GM19193 (cell line): ENCODE data around the gene ATE1.

Experiments used
- POLR2A ChIP-seq: IDR thresholded peaks from 4 replicates; pipeline ENCODE4 v1.6.1; 2011; ENCODE audit not compliant: insufficient read depth, insufficient read length; ENCODE audit errors: extremely low read depth

Gene ATE1

DNA sequence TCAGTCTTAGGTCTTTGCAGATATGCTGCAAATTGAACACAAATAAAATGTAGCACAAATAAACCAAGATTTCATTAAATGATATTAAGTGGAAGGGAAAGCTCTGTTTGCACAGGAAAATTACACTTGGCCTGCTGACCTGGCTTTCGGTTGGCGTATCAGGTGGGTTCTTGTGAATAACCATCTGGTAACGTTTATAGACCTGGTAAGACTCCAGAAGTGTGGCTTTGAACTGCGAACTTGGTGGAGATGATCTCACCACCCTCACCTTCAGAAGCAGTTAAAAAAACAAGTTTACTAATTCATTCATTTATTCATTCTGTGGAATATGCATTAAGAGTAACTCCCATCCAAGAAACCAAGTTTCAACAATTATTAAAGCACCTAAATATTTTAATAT is 28.1 kb downstream of the ATE1 start:
- no peak for TF ChIP-seq POLR2A

DNA sequence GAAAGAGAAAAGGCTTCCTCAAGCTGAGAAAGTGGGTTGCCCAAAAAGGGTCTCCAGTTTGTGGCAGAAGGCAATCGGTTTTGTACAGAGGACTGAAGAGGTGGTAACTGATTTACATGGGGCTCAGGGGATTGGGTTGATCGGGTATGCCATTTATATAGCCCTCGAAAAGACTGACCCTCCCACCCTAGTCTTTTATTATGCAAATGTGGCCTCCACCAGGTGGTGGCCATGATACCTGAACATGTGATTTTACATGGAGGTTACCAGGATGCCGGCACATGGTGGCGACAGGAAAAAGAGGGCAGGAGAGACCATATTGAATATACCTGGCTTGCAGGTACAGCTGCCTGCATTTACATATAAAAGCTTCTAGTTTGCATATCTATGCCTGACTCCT is 36.7 kb downstream of the ATE1 start:
- no peak for TF ChIP-seq POLR2A

DNA sequence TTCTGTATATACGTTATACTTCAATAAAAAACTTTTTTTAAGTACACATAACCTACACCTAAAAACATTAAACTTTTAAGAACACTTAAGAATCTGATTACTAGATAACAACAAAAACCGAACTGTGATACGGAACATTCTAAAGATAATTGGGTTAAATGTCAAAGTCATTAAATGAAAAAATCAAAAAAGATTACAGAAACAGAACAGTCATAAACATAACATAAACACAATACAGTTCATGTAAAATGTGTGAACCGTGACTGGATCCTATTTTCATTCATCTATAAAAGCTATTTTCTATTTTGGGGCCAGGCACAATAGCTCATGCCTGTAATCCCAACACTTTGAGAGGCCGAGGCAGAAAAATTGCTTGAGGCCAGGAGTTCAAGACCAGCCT is 38.6 kb downstream of the ATE1 start:
- no peak for TF ChIP-seq POLR2A

DNA sequence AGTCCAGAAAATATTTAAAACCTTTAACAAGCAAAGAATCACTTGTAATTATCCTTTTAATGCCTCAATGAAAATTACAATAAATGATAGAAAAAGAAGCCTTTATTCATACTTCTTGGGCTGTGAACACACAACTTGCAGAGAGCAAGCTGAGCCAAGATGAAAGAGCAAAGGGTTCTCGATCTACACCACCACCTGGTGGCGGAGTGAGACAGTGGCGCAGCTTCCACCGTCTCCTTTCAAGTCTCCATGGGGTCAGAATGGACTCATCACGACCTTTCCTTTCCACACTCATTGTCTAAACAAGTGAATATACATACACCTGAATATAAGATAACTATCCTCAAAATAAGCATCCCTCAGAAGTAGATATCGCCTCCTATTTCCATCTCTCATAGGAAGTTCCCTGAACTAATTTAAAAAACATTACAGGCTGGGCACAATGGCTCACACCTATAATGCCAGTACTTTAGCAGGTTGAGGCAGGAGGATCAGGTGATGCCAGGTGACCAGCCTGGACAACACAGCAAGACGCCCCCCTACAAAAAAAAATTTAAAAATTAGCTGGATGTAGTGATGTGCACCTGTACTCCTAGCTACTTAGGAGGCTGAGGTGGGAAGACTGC is 40.7 kb downstream of the ATE1 start:
- no peak for TF ChIP-seq POLR2A

DNA sequence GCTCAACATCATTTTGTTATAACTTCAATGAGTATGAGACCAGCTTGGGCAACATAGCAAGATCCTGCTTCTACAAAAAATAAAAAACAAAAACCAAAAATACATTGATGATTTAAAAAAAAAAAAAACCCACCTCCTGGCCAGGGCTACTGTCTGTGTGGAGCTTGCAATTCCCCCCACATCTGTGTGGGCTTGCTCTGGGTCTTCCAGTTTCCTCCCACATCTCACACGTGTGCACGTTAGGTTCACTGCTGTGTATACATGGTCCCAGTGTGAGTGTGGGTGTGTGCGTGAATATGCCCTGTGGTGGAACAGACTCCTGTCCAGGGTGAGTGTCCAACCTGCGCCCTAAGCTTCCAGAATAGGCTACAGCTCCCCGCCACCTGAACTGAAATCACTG is 41.6 kb downstream of the ATE1 start:
- no peak for TF ChIP-seq POLR2A

DNA sequence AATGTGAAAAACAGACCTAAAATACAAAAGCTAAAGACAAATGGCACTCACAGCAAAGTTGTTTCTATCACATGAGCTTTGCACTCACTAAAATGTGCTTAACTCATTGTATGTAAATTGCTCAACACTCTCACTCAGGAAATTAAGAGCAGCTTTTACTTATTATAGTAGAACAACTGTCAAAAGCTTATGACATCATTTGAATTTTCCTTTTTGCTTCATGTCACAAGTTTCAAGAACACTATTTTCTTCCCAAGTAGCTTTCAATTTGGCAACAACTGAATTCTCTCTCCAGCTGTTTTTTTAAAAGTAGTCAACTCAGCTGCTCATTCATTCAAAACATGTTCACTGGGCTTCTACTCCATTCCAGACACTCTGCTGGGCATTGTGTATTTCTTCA is 46.9 kb downstream of the ATE1 start:
- TF ChIP-seq POLR2A: no peak

DNA sequence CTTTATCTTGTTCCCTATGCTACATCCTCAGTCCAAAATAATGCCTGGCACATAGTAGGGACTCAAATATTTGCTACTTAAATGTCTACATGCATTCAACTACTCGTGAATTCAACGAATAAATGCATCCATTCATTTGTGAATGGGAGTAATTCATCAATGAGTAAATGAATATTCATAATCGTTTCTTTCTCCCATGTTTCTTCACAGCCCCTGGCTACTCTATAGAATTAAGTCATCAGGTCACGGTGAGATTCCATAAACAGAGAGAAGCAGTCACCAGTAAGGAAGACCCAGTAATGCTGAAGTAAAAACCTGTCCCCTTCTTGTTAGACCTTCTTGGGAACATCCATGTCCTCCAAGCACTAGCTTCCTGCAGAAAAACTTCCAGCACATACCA is 48.4 kb downstream of the ATE1 start:
- no peak for TF ChIP-seq POLR2A

DNA sequence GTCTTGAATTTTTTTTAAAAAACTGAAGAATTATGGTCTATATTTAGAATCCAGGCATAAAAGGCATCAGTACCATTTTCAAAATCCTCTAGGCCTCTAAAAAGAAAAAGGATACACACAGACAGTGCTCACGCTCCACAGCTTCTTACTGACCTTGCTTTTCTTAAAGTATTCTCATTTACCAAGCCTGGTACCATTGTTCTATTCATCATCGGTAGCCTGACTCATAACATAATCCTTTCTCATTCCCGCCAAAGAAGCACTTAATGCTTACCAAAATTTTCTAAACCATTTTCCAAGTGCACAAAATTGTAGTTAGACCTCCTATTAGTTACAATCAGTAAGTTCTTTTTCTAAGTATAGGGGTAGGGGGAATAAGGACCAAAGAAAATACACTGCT is 54.6 kb downstream of the ATE1 start:
- TF ChIP-seq POLR2A: no peak

DNA sequence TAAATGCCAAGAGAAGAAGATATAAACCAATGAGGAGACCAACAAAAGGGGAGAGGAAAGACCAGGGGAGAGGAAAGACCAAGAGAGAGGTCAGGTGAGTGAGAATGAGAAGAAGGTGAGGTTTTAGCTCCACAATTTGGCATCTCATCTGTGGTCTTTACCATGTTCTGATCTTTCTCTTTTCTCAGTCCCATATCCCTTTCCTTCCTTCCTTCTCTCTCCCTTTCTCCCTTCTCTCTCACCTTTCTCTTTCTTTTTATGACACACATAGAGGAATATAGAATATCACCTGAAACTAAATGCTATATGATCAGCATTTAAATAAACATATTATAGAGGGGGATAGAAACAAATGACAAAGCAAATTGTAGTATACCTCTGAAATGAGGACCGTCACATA is 57.4 kb downstream of the ATE1 start:
- TF ChIP-seq POLR2A: no peak

DNA sequence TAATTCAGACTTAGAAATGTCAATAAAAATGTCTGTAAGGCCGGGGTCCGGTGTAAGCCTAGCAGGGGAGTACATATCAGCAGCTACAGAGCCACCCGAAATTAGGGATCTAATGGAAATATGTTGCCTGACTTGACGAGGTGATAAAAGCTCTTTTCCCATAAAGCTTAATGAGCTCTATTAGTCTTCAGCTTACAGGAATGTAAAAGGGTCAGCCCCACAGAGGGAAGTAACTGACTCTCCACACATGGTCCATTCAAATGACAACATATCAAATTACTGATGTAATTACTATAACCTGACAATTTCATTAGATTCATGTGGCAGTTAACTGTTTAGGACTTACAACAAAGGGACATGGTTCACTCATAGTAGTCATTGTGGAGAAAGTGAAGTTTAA is 62.3 kb downstream of the ATE1 start:
- no peak for TF ChIP-seq POLR2A

DNA sequence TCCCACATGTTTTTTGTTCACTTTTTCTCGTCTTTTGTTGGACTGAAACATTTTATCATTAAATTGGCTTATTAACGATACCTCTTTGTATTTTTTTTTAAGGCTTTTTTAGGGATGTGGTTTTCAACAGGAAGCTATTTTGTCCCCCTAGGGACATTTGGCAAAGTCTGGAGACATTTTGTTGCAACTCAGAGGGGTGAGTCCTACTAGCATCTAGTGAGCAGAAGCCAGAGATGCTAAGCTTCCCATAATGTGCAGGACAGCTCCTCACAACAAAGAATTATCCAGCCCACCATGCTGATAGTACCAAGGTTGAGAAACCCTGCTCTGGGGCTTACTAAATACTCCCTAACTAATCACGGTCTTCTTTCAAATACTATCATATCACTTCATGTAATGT is 63.2 kb downstream of the ATE1 start:
- TF ChIP-seq POLR2A: no peak

DNA sequence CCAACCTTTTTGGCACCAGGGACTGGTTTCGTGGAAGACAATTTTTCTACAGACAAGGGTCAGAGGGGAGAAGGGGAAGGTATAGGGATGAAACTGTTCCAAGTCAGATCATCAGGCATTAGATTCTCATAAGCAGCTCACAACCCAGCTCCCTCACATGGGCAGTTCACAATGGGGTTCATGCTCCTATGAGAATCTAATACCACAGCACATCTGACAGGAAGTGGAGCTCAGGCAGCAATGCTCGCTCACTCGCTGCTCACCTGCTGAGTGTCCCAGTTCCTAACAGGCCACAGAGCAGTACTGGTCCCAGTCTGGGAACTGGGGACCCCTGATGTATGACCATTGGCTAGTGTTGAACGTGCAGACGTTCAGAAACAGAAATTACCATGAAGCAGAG is 63.7 kb downstream of the ATE1 start:
- TF ChIP-seq POLR2A: no peak

DNA sequence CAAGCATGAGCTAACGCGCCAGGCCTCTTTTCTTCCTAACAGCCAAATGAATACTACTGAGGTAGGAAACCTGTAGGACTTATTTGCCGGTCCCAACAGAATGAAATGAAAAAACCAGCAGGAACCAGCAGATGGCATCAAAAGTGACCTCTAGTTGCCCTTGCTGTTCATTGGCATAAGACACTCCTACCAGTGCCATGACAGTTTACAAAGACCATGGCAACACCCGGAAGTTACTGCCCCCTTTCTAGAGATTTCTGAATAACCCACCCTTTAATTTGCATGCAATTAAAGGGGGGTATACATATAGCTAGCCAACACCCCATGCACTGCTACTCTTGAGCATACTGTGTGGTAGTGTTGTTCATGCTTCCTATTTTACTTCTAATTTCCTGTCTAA is 65.2 kb downstream of the ATE1 start:
- TF ChIP-seq POLR2A: no peak

DNA sequence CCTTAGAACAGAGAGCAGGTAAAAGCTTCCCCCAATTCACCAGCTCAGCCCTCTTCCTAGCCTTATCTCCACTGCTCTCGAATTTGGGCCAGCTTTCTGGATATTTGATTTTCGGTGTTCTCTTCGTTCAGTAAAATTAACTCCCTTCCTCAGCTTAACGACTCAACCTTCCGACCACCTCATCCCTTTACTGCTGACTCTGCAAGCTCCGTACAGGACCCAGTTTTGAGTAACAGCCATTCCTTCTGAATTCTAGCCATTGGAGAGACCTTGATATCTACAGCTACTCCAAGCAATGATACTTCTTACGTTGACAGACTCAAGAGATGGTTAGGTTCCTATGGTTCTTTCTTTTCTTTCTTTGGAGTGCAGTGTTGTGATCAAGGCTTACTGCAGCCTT is 65.8 kb downstream of the ATE1 start:
- TF ChIP-seq POLR2A: no peak

DNA sequence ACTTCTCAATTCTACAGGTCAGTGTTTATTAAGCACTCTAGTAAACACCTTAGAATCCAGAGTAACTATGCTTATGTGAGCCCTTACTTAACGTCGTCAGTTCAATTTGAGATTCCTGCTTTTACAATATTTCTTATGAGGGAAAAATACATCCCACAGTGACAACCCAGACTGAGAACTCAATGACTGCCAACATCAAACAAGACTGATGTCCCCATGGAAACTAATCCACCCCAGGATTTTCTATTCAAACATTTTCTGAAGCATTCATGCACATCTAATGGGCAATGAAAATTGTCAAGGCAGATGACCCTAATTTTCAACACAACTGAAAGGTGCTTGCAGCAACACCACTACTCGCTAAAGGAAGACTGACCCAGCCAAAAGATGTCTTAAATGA is 67.0 kb downstream of the ATE1 start:
- no peak for TF ChIP-seq POLR2A

DNA sequence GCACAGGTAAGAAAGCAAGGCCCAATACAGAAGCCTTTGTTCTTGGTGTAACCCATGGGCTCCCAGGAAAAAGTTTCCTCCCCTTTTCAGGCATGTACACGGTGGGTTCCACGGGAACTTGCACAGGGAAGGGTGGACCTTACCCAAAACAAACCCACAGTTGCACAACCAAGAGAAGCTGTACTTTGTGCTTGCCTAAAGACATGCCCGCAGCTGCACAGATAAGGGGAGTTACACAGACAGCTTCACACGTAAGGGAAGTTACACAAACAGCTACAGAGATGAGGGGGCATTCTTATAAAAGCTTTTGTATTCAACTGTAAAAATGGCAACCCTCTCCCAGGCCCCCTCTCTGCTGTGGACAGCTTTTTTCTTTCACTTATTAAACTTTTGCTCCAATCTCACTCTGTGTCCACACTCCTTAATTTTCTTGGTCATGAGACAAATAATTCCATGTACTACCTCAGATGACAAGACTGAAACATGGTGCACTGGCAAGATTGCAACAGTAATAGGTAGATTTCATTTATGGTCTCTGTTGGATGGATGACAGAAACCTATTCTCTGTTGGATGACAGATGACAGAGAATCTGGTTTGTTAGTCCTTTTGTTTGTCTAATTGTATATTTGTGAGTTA is 72.9 kb downstream of the ATE1 start:
- no peak for TF ChIP-seq POLR2A

DNA sequence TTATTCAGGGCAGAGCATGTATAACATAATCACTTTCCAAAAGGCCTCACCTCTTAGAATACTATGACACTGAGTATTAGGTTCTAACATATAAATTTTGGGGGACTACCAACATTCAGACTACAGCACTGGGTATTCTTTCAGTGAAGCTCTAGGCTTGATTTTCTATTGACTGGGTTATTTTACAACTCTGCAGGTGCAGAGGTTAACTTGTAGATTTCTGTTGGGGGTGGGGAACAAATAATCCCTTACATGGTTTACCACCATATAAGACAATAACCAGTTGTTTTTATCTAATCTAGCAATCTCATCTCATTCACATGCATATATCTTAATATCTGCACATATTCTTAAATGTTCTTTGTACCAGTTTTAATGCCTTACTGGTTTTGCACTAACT is 73.9 kb downstream of the ATE1 start:
- no peak for TF ChIP-seq POLR2A
